ENCODE data around the gene CAMK1D. TPM values are rescaled to one million over a fixed set of nuclear protein-coding genes. Genes with fewer than 3 reads are reported as not detected.

Gene CAMK1D
- total and polyA plus RNA-seq, 2 experiments from 2014 or later: 4.6 to 7.2 TPM

- TF ChIP-seq EZH2 (IDR thresholded peaks at IDR 0.05; ENCODE audit: low read depth, unreplicated experiment) (no peak), NANOG (IDR thresholded peaks at IDR 0.05; ENCODE audit: borderline replicate concordance) (no peak), ZNF462 (CRISPR knock-in tag; IDR thresholded peaks at IDR 0.05) (no peak), CREB1 (CRISPR knock-in tag; IDR thresholded peaks at IDR 0.05; ENCODE audit: low read depth) (no peak), STAT1 (IDR thresholded peaks at IDR 0.05; ENCODE audit: unreplicated experiment) (no peak)
- TF ChIP-seq, protein P1, sequence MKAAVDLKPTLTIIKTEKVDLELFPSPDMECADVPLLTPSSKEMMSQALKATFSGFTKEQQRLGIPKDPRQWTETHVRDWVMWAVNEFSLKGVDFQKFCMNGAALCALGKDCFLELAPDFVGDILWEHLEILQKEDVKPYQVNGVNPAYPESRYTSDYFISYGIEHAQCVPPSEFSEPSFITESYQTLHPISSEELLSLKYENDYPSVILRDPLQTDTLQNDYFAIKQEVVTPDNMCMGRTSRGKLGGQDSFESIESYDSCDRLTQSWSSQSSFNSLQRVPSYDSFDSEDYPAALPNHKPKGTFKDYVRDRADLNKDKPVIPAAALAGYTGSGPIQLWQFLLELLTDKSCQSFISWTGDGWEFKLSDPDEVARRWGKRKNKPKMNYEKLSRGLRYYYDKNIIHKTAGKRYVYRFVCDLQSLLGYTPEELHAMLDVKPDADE (IDR thresholded peaks at IDR 0.05): no peak
Measured at GRCh38 chr10:12319076-12319475, 30.3 kb upstream of the CAMK1D start (continued).

GRCh38 chr10:12320892-12321291 lies 28.5 kb upstream of the CAMK1D start:
- no peak overlapping the region for H3K4me3 Mint-ChIP-seq
- no peaks in the 10 kb centered on the region for H3K27me3 ChIP-seq (ENCODE audit: insufficient read depth)
- H3K36me3 Mint-ChIP-seq (ENCODE audit: low read depth): no peaks in the 10 kb centered on the region
- H3K27me3 Mint-ChIP-seq (ENCODE audit: insufficient read depth, low read depth, poor library complexity): no peaks in the 10 kb centered on the region
- no peak for ATAC-seq
- no peaks in the 10 kb centered on the region for H3K4me1 ChIP-seq (ENCODE audit: insufficient read depth)
- H3K4me2 ChIP-seq: no peak overlapping the region
- no peaks in the 10 kb centered on the region for H3K4me1 Mint-ChIP-seq
- no peak for DNase-seq (ENCODE audit: low spot score)
- H2AFZ ChIP-seq: no peak overlapping the region; the same call in 1 of the 2 replicates
- no peaks in the 10 kb centered on the region for H3F3A ChIP-seq (replicated peaks; ENCODE audit: low read depth)
- no peaks in the 10 kb centered on the region for H3K79me2 ChIP-seq (replicated peaks; ENCODE audit: insufficient read depth)
- H3K9me3 Mint-ChIP-seq: no peaks in the 10 kb centered on the region
- no peak overlapping the region for H3K4me3 ChIP-seq
- H4K20me1 ChIP-seq (replicated peaks; ENCODE audit: insufficient read depth): no peaks in the 10 kb centered on the region
- TF ChIP-seq NANOG (IDR thresholded peaks at IDR 0.05; ENCODE audit: borderline replicate concordance) (no peak), CREB1 (CRISPR knock-in tag; IDR thresholded peaks at IDR 0.05; ENCODE audit: low read depth) (no peak), EZH2 (IDR thresholded peaks at IDR 0.05; ENCODE audit: low read depth, unreplicated experiment) (no peak), REST (IDR thresholded peaks at IDR 0.05; ENCODE audit: unreplicated experiment) (no peak), ZNF114 (CRISPR knock-in tag; IDR thresholded peaks at IDR 0.05) (no peak)
- TF ChIP-seq, protein P2, sequence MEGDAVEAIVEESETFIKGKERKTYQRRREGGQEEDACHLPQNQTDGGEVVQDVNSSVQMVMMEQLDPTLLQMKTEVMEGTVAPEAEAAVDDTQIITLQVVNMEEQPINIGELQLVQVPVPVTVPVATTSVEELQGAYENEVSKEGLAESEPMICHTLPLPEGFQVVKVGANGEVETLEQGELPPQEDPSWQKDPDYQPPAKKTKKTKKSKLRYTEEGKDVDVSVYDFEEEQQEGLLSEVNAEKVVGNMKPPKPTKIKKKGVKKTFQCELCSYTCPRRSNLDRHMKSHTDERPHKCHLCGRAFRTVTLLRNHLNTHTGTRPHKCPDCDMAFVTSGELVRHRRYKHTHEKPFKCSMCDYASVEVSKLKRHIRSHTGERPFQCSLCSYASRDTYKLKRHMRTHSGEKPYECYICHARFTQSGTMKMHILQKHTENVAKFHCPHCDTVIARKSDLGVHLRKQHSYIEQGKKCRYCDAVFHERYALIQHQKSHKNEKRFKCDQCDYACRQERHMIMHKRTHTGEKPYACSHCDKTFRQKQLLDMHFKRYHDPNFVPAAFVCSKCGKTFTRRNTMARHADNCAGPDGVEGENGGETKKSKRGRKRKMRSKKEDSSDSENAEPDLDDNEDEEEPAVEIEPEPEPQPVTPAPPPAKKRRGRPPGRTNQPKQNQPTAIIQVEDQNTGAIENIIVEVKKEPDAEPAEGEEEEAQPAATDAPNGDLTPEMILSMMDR (conservative IDR thresholded peaks at IDR 0.05; ENCODE audit: low read depth in 2 of 2): no peak
- TF ChIP-seq, protein P1 (IDR thresholded peaks at IDR 0.05): no peak
- H3K27ac ChIP-seq (ENCODE audit: low read depth): no peak overlapping the region
- no peak overlapping the region for H3K27ac Mint-ChIP-seq
- H3K9me2 ChIP-seq (ENCODE audit: insufficient read depth): no peaks in the 10 kb centered on the region
- H3K36me3 ChIP-seq (ENCODE audit: insufficient read depth): no peaks in the 10 kb centered on the region
